ENCODE data around the gene CDHR1.

Gene CDHR1

DNA sequence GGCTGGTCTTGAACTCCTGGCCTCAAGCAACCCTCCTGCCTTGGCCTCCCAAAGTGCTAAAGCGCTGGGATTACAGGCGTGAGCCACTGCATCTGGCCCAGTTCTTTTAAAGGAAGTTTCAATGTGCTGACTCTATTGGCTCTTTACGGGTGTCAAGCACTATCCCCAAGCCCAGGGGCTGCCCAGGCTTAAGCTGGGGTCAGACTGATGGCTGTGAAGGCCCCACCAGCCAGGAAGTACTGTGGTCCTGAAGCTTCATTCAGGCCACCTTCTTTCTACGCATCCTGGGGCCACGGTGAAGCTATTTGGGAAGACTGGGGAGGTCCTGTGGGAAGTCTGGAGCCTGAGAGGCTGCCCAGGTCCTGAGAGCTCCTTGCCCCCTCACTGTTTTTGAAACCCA, 12.7 kb upstream of the CDHR1 start:
- no peaks in the 10 kb centered on the region for H3K27me3 ChIP-seq (ENCODE audit: control insufficient read depth in 2 of 2, insufficient read depth in 2 of 2, low read length in 2 of 2)
- H3K9me3 ChIP-seq (ENCODE audit: control insufficient read depth in 2 of 2, low read length in 2 of 2): no peaks in the 10 kb centered on the region
- no peak overlapping the region for H3K9ac ChIP-seq (ENCODE audit: low read depth in 1 of 2, low read length in 2 of 2)

DNA sequence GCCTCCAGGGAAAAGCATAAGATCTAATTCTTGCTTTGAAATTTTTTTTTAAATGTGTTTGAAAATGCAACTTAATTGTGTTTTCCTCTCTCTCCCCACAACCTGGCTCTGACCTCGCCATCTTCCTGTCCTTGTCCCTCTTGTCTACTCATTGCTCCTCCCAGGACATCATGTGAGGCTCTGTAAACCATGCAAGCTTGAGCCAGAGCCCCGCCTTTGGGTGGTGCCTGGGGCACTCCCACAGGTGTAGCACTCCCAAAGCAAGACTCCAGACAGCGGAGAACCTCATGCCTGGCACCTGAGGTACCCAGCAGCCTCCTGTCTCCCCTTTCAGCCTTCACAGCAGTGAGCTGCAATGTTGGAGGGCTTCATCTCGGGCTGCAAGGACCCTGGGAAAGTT, 9.8 kb upstream of the CDHR1 start:
- no peak overlapping the region for H3K9ac ChIP-seq (ENCODE audit: low read depth in 1 of 2, low read length in 2 of 2)
- peaks cover 9 to 19% of the 10 kb centered on the region in 2 donors for H3K4me1 ChIP-seq (ENCODE audit: control insufficient read depth in 2 of 2, insufficient read depth in 2 of 2, low read length in 2 of 2)

More for the DNA sequence above, 12.7 kb upstream of the CDHR1 start:
- peaks cover 30 to 35% of the 10 kb centered on the region in 2 donors for H3K36me3 ChIP-seq (ENCODE audit: control insufficient read depth in 2 of 2, insufficient read depth in 2 of 2, low read length in 2 of 2)
- H3K4me1 ChIP-seq (ENCODE audit: control insufficient read depth in 2 of 2, insufficient read depth in 2 of 2, low read length in 2 of 2): peaks cover 14 to 17% of the 10 kb centered on the region in 2 donors
- H3K27ac ChIP-seq (ENCODE audit: low read depth in 2 of 2, low read length in 2 of 2): no peak overlapping the region
- H3K4me3 ChIP-seq (ENCODE audit: low read length in 2 of 2): no peak overlapping the region

DNA sequence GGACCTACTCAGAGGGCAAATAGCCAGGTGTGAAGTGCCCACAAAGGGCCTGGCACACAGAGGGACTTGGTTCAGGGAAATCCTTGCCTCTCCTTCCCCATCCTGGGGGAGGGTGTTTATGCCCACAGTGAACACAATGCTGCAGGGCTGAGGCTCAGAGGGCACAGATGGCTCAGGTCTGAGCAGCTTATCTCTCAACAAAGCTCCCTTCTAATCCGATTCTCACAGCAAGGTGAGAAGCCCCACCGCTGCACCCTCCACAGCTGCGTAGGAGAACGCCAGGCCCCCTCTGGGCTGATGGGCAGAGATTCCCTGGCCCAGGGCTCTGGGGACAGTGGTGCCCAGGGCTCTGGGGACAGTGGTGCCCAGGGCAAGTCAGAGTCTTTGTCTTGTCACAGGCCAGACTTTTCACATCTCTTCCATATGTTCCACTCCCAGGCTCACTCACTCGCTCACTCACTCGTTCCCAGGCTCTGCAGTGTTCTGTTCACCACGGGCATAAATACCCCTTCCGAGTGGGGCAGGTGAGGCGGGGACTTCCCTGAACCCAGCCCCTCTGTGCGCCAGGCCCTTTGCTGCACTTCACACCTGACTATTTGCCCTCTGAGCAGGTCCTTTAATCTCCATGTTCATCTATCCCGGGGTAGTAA, 8.7 kb upstream of the CDHR1 start:
- H3K4me1 ChIP-seq (ENCODE audit: control insufficient read depth in 2 of 2, insufficient read depth in 2 of 2, low read length in 2 of 2): peaks cover 9 to 18% of the 10 kb centered on the region in 2 donors
- no peaks in the 10 kb centered on the region for H3K27me3 ChIP-seq (ENCODE audit: control insufficient read depth in 2 of 2, insufficient read depth in 2 of 2, low read length in 2 of 2)
- no peaks in the 10 kb centered on the region for H3K9me3 ChIP-seq (ENCODE audit: control insufficient read depth in 2 of 2, low read length in 2 of 2)
- H3K4me3 ChIP-seq (ENCODE audit: low read length in 2 of 2): no peak overlapping the region
- no peak overlapping the region for H3K9ac ChIP-seq (ENCODE audit: low read depth in 1 of 2, low read length in 2 of 2)
- H3K27ac ChIP-seq (ENCODE audit: low read depth in 2 of 2, low read length in 2 of 2): no peak overlapping the region
- peaks cover 6 to 7% of the 10 kb centered on the region in 2 donors for H3K36me3 ChIP-seq (ENCODE audit: control insufficient read depth in 2 of 2, insufficient read depth in 2 of 2, low read length in 2 of 2)

More for the DNA sequence above, 9.8 kb upstream of the CDHR1 start:
- H3K4me3 ChIP-seq (ENCODE audit: low read length in 2 of 2): no peak overlapping the region
- H3K27ac ChIP-seq (ENCODE audit: low read depth in 2 of 2, low read length in 2 of 2): peak overlapping the region; percentile 5 to 34
- H3K27me3 ChIP-seq (ENCODE audit: control insufficient read depth in 2 of 2, insufficient read depth in 2 of 2, low read length in 2 of 2): no peaks in the 10 kb centered on the region
- H3K9me3 ChIP-seq (ENCODE audit: control insufficient read depth in 2 of 2, low read length in 2 of 2): no peaks in the 10 kb centered on the region
- peaks cover 7 to 9% of the 10 kb centered on the region in 2 donors for H3K36me3 ChIP-seq (ENCODE audit: control insufficient read depth in 2 of 2, insufficient read depth in 2 of 2, low read length in 2 of 2)

DNA sequence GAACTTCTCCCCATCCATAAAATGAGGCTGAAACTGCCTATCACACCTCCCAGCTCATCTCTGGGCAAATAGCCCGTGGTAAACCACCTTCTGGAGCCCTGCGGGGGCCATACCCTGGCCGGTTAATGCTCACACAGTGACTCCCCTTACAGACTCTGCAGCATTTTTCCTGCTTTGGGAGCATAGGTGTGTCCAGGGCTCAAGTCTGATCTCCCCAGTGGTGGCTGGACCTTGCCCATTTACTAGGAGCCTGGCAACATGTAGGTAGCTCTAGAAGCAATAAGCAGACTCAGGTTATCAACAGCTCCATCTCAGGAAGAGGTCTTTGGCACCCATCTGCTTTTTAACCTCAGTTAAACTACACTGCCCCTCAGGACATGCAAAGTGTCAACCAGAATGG, 5.5 kb upstream of the CDHR1 start:
- Histone ChIP-seq H3K4me1 (ENCODE audit: control insufficient read depth in 2 of 2, insufficient read depth in 2 of 2, low read length in 2 of 2) (peaks cover 14 to 23% of the 10 kb centered on the region in 2 donors), H3K9me3 (ENCODE audit: control insufficient read depth in 2 of 2, low read length in 2 of 2) (no peaks in the 10 kb centered on the region), H3K36me3 (ENCODE audit: control insufficient read depth in 2 of 2, insufficient read depth in 2 of 2, low read length in 2 of 2) (peaks cover 2 to 6% of the 10 kb centered on the region in 2 donors), H3K4me3 (ENCODE audit: low read length in 2 of 2) (no peak overlapping the region), H3K9ac (ENCODE audit: low read depth in 1 of 2, low read length in 2 of 2) (no peak overlapping the region), H3K27me3 (ENCODE audit: control insufficient read depth in 2 of 2, insufficient read depth in 2 of 2, low read length in 2 of 2) (peaks cover 0 to 2% of the 10 kb centered on the region in 2 donors), H3K27ac (ENCODE audit: low read depth in 2 of 2, low read length in 2 of 2) (peak overlapping the region; percentile 37 to 60)

DNA sequence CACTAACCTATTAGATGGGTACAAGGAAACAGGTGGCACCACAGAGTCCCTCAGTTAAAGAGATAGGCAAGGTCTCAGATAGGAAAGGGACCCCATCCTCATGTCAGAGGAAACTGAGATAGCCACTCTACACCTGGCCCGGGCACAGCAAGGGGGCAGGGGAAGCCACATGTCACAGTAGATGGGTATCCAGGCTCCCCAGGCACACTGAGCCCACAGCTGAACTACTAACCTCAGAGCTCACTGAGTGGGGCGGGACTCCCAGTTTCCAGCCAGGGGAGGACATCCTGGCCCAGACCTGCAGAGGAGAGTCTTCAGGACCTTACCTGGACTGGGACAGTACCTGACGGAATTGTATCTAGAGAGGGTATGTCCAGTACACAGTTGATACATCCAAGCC, 3.7 kb upstream of the CDHR1 start:
- no peaks in the 10 kb centered on the region for H3K9me3 ChIP-seq (ENCODE audit: control insufficient read depth in 2 of 2, low read length in 2 of 2)
- peaks cover 2 to 3% of the 10 kb centered on the region in 2 donors for H3K27me3 ChIP-seq (ENCODE audit: control insufficient read depth in 2 of 2, insufficient read depth in 2 of 2, low read length in 2 of 2)
- H3K36me3 ChIP-seq (ENCODE audit: control insufficient read depth in 2 of 2, insufficient read depth in 2 of 2, low read length in 2 of 2): no peaks in the 10 kb centered on the region
- H3K4me3 ChIP-seq (ENCODE audit: low read length in 2 of 2): no peak overlapping the region
- no peak overlapping the region for H3K9ac ChIP-seq (ENCODE audit: low read depth in 1 of 2, low read length in 2 of 2)
- no peak overlapping the region for H3K27ac ChIP-seq (ENCODE audit: low read depth in 2 of 2, low read length in 2 of 2)
- H3K4me1 ChIP-seq (ENCODE audit: control insufficient read depth in 2 of 2, insufficient read depth in 2 of 2, low read length in 2 of 2): peaks cover 15 to 29% of the 10 kb centered on the region in 2 donors

DNA sequence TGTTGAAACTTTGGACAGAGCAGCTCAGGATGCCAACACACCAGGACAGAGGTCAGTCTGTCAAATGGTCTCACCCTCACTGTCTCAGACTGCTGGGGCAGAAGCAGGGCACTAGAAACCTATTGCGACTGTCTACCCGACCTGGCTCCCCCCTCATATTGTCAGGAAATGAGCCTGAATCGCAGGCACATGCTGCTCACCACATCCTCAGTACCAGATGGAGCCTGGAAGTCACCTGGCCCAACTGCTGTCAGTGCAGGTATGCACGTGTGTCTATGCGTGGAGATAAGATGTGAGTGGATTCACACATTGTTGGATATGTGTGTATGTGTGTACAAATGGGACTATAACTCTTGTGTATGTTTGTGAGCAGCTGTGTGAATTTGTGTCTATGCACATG, 3.2 kb upstream of the CDHR1 start:
- Histone ChIP-seq H3K27me3 (ENCODE audit: control insufficient read depth in 2 of 2, insufficient read depth in 2 of 2, low read length in 2 of 2) (peaks cover 2 to 3% of the 10 kb centered on the region in 2 donors), H3K4me3 (ENCODE audit: low read length in 2 of 2) (no peak overlapping the region), H3K9me3 (ENCODE audit: control insufficient read depth in 2 of 2, low read length in 2 of 2) (no peaks in the 10 kb centered on the region), H3K36me3 (ENCODE audit: control insufficient read depth in 2 of 2, insufficient read depth in 2 of 2, low read length in 2 of 2) (no peaks in the 10 kb centered on the region), H3K4me1 (ENCODE audit: control insufficient read depth in 2 of 2, insufficient read depth in 2 of 2, low read length in 2 of 2) (peaks cover 19 to 34% of the 10 kb centered on the region in 2 donors), H3K9ac (ENCODE audit: low read depth in 1 of 2, low read length in 2 of 2) (no peak overlapping the region), H3K27ac (ENCODE audit: low read depth in 2 of 2, low read length in 2 of 2) (no peak overlapping the region)

DNA sequence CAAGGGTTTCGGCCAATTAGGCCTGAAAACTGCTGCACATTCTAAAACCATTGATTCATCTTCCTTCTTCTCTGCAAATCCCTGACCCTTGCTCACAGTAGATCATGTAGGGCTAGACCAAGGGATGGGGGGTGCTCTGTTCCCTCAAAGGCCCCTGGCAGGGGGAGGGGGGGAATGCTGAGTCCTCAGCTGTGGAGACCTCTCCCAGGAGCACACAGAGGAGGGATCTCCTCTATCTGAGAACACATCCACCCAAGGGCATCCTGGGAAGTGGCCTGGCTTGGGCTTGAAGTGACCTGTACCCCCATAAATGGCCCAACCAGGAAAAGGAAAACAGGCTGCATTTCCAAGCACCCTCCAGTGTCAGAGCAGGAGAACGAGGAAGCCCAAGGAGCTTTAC, 1.0 kb upstream of the CDHR1 start:
- no peak overlapping the region for H3K9ac ChIP-seq (ENCODE audit: low read depth in 1 of 2, low read length in 2 of 2)
- no peak overlapping the region for H3K4me3 ChIP-seq (ENCODE audit: low read length in 2 of 2)
- H3K9me3 ChIP-seq (ENCODE audit: control insufficient read depth in 2 of 2, low read length in 2 of 2): no peaks in the 10 kb centered on the region
- no peaks in the 10 kb centered on the region for H3K36me3 ChIP-seq (ENCODE audit: control insufficient read depth in 2 of 2, insufficient read depth in 2 of 2, low read length in 2 of 2)
- H3K27ac ChIP-seq (ENCODE audit: low read depth in 2 of 2, low read length in 2 of 2): no peak overlapping the region
- peaks cover 39 to 54% of the 10 kb centered on the region in 2 donors for H3K4me1 ChIP-seq (ENCODE audit: control insufficient read depth in 2 of 2, insufficient read depth in 2 of 2, low read length in 2 of 2)
- peaks cover 2 to 3% of the 10 kb centered on the region in 2 donors for H3K27me3 ChIP-seq (ENCODE audit: control insufficient read depth in 2 of 2, insufficient read depth in 2 of 2, low read length in 2 of 2)

DNA sequence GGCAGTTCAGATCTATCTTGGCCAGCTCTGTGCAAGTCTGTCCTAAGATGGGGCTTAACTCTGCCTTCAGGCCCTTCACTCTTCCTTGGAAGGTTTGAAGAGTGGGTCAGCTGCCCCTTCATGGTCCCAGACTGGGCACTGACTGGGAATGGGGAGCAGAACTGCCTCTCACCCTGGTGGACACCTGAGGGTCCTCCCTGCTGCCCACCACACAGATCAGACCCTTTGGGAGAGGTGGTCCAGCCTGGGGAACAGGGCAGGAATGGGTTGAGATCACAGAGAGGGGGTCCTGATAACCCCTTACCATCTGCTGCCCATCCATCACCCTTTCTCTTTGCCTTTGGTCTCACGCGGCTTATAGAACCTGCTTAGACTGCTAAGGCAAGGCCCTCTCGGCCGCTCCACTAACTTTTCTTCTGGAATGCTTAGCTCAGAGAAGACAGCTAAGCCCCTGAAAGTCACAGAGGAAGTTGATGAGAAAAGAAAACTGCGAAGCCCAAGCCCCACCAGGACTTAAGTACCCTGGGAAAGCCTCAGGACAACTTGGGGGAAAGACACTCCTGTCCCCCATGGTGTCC, 402 bp upstream of the CDHR1 start:
- peak overlapping the region in 1 of 2 donors; percentile 90 for H3K9ac ChIP-seq (ENCODE audit: low read depth in 1 of 2, low read length in 2 of 2)
- peaks cover 2 to 3% of the 10 kb centered on the region in 2 donors for H3K27me3 ChIP-seq (ENCODE audit: control insufficient read depth in 2 of 2, insufficient read depth in 2 of 2, low read length in 2 of 2)
- H3K4me3 ChIP-seq (ENCODE audit: low read length in 2 of 2): peak overlapping the region; percentile 59 to 76
- H3K27ac ChIP-seq (ENCODE audit: low read depth in 2 of 2, low read length in 2 of 2): peak overlapping the region in 1 of 2 donors; percentile 93
- no peaks in the 10 kb centered on the region for H3K9me3 ChIP-seq (ENCODE audit: control insufficient read depth in 2 of 2, low read length in 2 of 2)
- H3K4me1 ChIP-seq (ENCODE audit: control insufficient read depth in 2 of 2, insufficient read depth in 2 of 2, low read length in 2 of 2): peaks cover 39 to 56% of the 10 kb centered on the region in 2 donors
- no peaks in the 10 kb centered on the region for H3K36me3 ChIP-seq (ENCODE audit: control insufficient read depth in 2 of 2, insufficient read depth in 2 of 2, low read length in 2 of 2)

DNA sequence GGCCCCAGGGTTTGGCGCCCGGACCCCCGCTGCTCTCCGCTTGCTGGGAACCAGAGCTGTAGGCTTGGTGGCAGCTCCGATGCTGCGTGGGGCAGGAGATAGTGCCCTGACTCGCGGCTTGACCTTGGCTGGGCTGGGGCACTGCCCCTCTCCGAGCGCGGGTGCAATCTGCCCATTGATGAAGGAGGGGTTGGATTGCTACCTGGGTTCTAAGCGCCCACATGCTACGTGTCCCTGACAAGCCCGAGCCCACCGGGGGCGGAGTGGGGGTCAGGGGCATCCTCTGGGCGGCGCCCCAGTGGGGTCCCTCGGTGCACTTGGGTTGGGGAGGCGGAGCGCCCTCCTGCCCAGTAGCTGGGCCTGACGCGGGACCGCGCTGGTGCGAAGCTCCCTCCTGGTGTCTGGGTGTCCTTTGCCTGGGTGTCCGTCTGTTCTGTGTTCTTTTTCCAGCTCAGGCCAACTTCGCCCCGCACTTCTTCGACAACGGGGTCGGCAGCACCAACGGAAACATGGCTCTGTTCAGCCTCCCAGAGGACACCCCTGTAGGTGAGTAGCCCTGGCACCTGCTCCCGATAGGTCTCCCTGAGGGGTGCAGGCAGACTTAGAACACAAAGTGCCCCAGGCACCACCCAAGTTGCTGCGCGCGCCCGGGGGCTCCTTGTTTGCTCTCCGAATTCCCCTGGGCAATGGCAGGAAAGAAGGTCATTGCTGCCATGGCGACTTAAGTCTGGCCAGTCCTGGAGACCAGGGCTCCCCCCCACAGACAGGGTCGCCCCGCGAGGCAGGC, 900 bp downstream of the CDHR1 start:
- Histone ChIP-seq H3K4me1 (ENCODE audit: control insufficient read depth in 2 of 2, insufficient read depth in 2 of 2, low read length in 2 of 2) (peaks cover 50 to 63% of the 10 kb centered on the region in 2 donors), H3K36me3 (ENCODE audit: control insufficient read depth in 2 of 2, insufficient read depth in 2 of 2, low read length in 2 of 2) (no peaks in the 10 kb centered on the region), H3K9me3 (ENCODE audit: control insufficient read depth in 2 of 2, low read length in 2 of 2) (no peaks in the 10 kb centered on the region), H3K27ac (ENCODE audit: low read depth in 2 of 2, low read length in 2 of 2) (peak overlapping the region; percentile 89 to 93), H3K9ac (ENCODE audit: low read depth in 1 of 2, low read length in 2 of 2) (peak overlapping the region; percentile 79 to 90), H3K4me3 (ENCODE audit: low read length in 2 of 2) (peak overlapping the region; percentile 75 to 76), H3K27me3 (ENCODE audit: control insufficient read depth in 2 of 2, insufficient read depth in 2 of 2, low read length in 2 of 2) (peaks cover 2 to 3% of the 10 kb centered on the region in 2 donors)

DNA sequence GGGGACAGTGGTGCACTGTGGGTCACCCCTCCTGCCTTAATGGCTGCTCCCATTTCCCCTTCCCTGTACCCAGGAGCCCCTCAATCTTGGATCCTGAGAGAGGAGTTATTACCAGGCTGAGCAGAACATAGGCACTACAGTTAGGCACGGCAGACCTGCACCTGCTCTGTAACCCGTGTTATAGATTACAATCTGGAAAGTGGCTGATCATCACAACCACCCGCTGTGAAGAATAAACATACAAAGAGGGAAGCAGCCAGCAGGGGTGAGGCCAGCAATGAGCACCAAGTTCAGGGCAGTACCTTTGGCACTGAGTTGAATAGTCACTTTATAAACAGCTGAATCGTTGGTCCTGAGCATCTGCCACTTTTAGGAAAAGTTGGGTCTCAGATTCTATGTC, 1.7 kb downstream of the CDHR1 start:
- peaks cover 2 to 3% of the 10 kb centered on the region in 2 donors for H3K27me3 ChIP-seq (ENCODE audit: control insufficient read depth in 2 of 2, insufficient read depth in 2 of 2, low read length in 2 of 2)
- H3K9ac ChIP-seq (ENCODE audit: low read depth in 1 of 2, low read length in 2 of 2): peak overlapping the region; percentile 79 to 90
- H3K4me3 ChIP-seq (ENCODE audit: low read length in 2 of 2): peak overlapping the region; percentile 75 to 76

More for the DNA sequence above, 1.7 kb downstream of the CDHR1 start:
- Histone ChIP-seq H3K36me3 (ENCODE audit: control insufficient read depth in 2 of 2, insufficient read depth in 2 of 2, low read length in 2 of 2) (no peaks in the 10 kb centered on the region), H3K4me1 (ENCODE audit: control insufficient read depth in 2 of 2, insufficient read depth in 2 of 2, low read length in 2 of 2) (peaks cover 58 to 71% of the 10 kb centered on the region in 2 donors), H3K9me3 (ENCODE audit: control insufficient read depth in 2 of 2, low read length in 2 of 2) (no peaks in the 10 kb centered on the region), H3K27ac (ENCODE audit: low read depth in 2 of 2, low read length in 2 of 2) (peak overlapping the region; percentile 89 to 93)
